CD14-positive monocyte (primary cell): ENCODE data around the gene KDM4C. TPM values are rescaled to one million over a fixed set of nuclear protein-coding genes. Genes with fewer than 3 reads are reported as not detected.
A peak's percentile ranks its signal among the peaks of the same experiment; 100 is the strongest.

ENCODE experiments used
- DNase-seq, 3 donors: peaks; one replicate each; pipeline ENCODE4 v3.0.0-alpha.2; 2011 to 2022
- H2AFZ ChIP-seq: 2 replicates; pipeline ENCODE4 v1.6.0; 2012; ENCODE audit warnings: mild to moderate bottlenecking, low read depth, low read length, inconsistent platforms; ENCODE audit not compliant: insufficient read depth, poor library complexity, severe bottlenecking
- H3K27ac ChIP-seq, 2 donors: 1 replicate in 1 of 2; 2 replicates in 1 of 2; pipeline ENCODE4 v1.5.1; 2012 to 2013; ENCODE audit warnings: low read length in 2 of 2, control low read depth in 1 of 2, inconsistent platforms in 1 of 2, low read depth in 1 of 2, mild to moderate bottlenecking in 1 of 2
- H3K27me3 ChIP-seq, 2 donors: one replicate each; pipeline versions ENCODE4 v1.6.0 to v1.6.1; 2011 to 2013; ENCODE audit warnings: low read length in 2 of 2; ENCODE audit not compliant: control insufficient read depth in 2 of 2, insufficient read depth in 2 of 2
- H3K36me3 ChIP-seq, 2 donors: replicated peaks in 1 of 2; 1 replicate in 1 of 2; 2 replicates in 1 of 2; pipeline versions ENCODE4 v1.5.1 to v1.6.1; 2012 to 2013; ENCODE audit warnings: low read length in 2 of 2, control low read depth in 1 of 2, inconsistent platforms in 1 of 2, mild to moderate bottlenecking in 1 of 2; ENCODE audit not compliant: insufficient read depth in 2 of 2, control insufficient read depth in 1 of 2
- H3K4me1 ChIP-seq, 2 donors: 1 replicate in 1 of 2; 2 replicates in 1 of 2; pipeline versions ENCODE4 v1.5.1 to v1.6.1; 2012 to 2013; ENCODE audit warnings: low read length in 2 of 2, control low read depth in 1 of 2, inconsistent platforms in 1 of 2, mild to moderate bottlenecking in 1 of 2, moderate library complexity in 1 of 2; ENCODE audit not compliant: insufficient read depth in 2 of 2, control insufficient read depth in 1 of 2
- H3K4me2 ChIP-seq: replicated peaks from 2 replicates; pipeline ENCODE3; 2012; ENCODE audit warnings: low read length, moderate library complexity, mild to moderate bottlenecking; ENCODE audit not compliant: poor library complexity, severe bottlenecking; ENCODE audit errors: extremely low read depth
- H3K4me3 ChIP-seq, 3 experiments: fragments of 200-600 bp in 1 of 3; sonication (generic) in 1 of 3; replicated peaks in 1 of 3; 1 replicate in 2 of 3; 2 replicates in 1 of 3; pipeline ENCODE4 v1.5.1; 2011 to 2013; ENCODE audit warnings: low read length in 3 of 3, mild to moderate bottlenecking in 3 of 3, control low read depth in 2 of 3, low read depth in 2 of 3, inconsistent platforms in 1 of 3, moderate library complexity in 1 of 3
- H3K79me2 ChIP-seq: 2 replicates; pipeline ENCODE4 v1.6.0; 2012; ENCODE audit warnings: mild to moderate bottlenecking, control low read depth, inconsistent platforms, low read length, moderate library complexity; ENCODE audit not compliant: insufficient read depth
- H3K9ac ChIP-seq: 2 replicates; pipeline ENCODE4 v1.6.0; 2017; ENCODE audit warnings: low read length, mild to moderate bottlenecking; ENCODE audit not compliant: insufficient read depth, poor library complexity, severe bottlenecking
- H3K9me3 ChIP-seq, 2 donors: replicated peaks in 1 of 2; 1 replicate in 1 of 2; 2 replicates in 1 of 2; pipeline versions ENCODE4 v1.5.1 to v1.6.1; 2012 to 2013; ENCODE audit warnings: low read length in 2 of 2, control low read depth in 1 of 2; ENCODE audit not compliant: control insufficient read depth in 1 of 2, insufficient read depth in 1 of 2
- H4K20me1 ChIP-seq: 2 replicates; pipeline ENCODE4 v1.6.0; 2012; ENCODE audit warnings: mild to moderate bottlenecking, low read length, control low read depth, moderate library complexity; ENCODE audit not compliant: insufficient read depth
- H3K27ac Mint-ChIP-seq, 7 donors: one replicate each; pipeline ENCODE4 v1.8.0; 2020; ENCODE audit warnings: mild to moderate bottlenecking in 7 of 7, mixed read lengths in 7 of 7, moderate library complexity in 6 of 7, inconsistent platforms in 2 of 7
- H3K27me3 Mint-ChIP-seq, 3 donors: one replicate each; pipeline ENCODE4 v1.8.0; 2021 to 2022; ENCODE audit warnings: low read depth in 3 of 3, mild to moderate bottlenecking in 3 of 3, mixed read lengths in 3 of 3, moderate library complexity in 3 of 3, inconsistent platforms in 1 of 3
- H3K36me3 Mint-ChIP-seq, 2 donors: one replicate each; pipeline ENCODE4 v1.8.0; 2020; ENCODE audit warnings: mixed read lengths in 2 of 2, inconsistent platforms in 1 of 2, mild to moderate bottlenecking in 1 of 2
- H3K4me1 Mint-ChIP-seq: one replicate; pipeline ENCODE4 v1.8.0; 2020; ENCODE audit warnings: mild to moderate bottlenecking, mixed read lengths
- H3K4me3 Mint-ChIP-seq, 2 donors: one replicate each; pipeline ENCODE4 v1.8.0; 2020; ENCODE audit warnings: mild to moderate bottlenecking in 2 of 2, mixed read lengths in 2 of 2, moderate library complexity in 1 of 2
- H3K9me3 Mint-ChIP-seq, 7 donors: one replicate each; pipeline ENCODE4 v1.8.0; 2020 to 2022; ENCODE audit warnings: mixed read lengths in 7 of 7, mild to moderate bottlenecking in 6 of 7, moderate library complexity in 6 of 7, inconsistent platforms in 2 of 7
- CTCF ChIP-seq: fragments of 200-600 bp; IDR thresholded peaks from one replicate; pipeline ENCODE4 v1.8.0; 2022; ENCODE audit warnings: antibody characterized with exemption, mild to moderate bottlenecking
- WGBS: methylation state at CpG from one replicate; pipeline ENCODE4 v1.1.5; 2013; ENCODE audit warnings: missing lambda C conversion rate; ENCODE audit not compliant: insufficient coverage; 5-methylcytosine and 5-hydroxymethylcytosine counted together
- intact Hi-C, 2 donors: fragments of 100-400 bp; cut with micrococcal nuclease; formaldehyde crosslinking; loops; one replicate each; pipeline versions ENCODE4 v1.15.0 to v1.15.1; 2023
- polyA plus RNA-seq, 3 donors: library from polyadenylated mRNA; depleted of rRNA in 1 of 3; unstranded in 2 of 3; stranded (reverse) in 1 of 3; fragments of 300-500 nt in 2 of 3; fragments of >200 nt in 1 of 3; fragmentation: Illumina TruSeq in 2 of 3; gene quantifications; 1 replicate in 2 of 3; 2 replicates in 1 of 3; pipeline ENCODE4 v1.2.3, GENCODE V29; 2012 to 2021

Gene KDM4C
- polyA plus RNA-seq, 3 donors = 15.2 to 36.2 (median 17.1) TPM

DNA sequence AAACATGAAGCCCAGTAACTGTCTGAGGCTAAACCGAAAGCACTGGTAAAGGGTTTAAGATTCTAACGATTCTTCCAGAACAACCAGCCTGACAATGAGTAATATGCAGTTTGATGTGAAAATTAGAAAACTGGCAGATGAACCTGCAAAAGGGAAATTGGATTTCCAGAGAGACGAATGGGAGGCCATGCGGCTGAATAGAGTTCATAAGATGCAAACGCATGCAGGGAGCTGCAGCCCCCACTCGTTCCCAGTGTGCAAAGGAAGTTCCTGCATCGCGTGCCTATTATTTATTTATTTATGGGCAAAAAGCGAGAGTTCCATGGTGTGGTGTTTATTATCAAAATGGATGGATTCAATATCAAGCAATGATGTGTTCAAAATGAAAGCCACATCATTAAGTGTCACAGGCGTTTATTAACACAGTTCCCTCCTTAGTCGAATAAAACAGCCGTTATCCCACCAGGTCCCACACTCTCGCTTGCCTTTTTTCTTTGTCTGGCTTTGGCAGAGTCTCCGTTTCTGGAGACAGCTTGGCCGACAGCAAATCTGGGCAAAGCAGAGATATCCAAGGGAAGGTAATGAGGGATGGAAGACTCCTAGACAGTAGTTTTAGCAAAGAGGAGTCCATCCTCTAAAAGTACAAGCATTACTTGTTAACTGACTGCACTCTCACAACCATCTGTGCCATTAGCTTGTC lies 451.4 kb downstream of the KDM4C start:
- no peaks in the 10 kb centered on the region for H3K4me1 Mint-ChIP-seq
- H3K9ac ChIP-seq = no peak overlapping the region
- no peaks in the 10 kb centered on the region for H3K9me3 ChIP-seq
- peaks cover 22 to 58% (median 47%) of the 10 kb centered on the region in 3 donors for H3K27me3 Mint-ChIP-seq
- H3K36me3 ChIP-seq = no peaks in the 10 kb centered on the region
- H3K27ac ChIP-seq = no peak overlapping the region
- no peaks in the 10 kb centered on the region for H3K4me1 ChIP-seq
- no peak overlapping the region for H2AFZ ChIP-seq
- intact Hi-C loops = no loop called here
- peak overlapping the region in 1 of 2 donors; percentile 68 for H3K4me3 Mint-ChIP-seq
- H3K4me2 ChIP-seq = no peak overlapping the region
- peaks cover 0 to 4% (median 0%) of the 10 kb centered on the region in 7 donors for H3K9me3 Mint-ChIP-seq
- H3K79me2 ChIP-seq = no peaks in the 10 kb centered on the region
- no peak for TF ChIP-seq CTCF
- no peaks in the 10 kb centered on the region for H4K20me1 ChIP-seq
- H3K36me3 Mint-ChIP-seq = no peaks in the 10 kb centered on the region
- H3K4me3 ChIP-seq = no peak overlapping the region
- no peak overlapping the region for H3K27ac Mint-ChIP-seq
- peaks cover 49 to 59% of the 10 kb centered on the region in 2 donors for H3K27me3 ChIP-seq
- no peak for DNase-seq
- 94% methylated on average over 5 of the region's 15 CpGs for WGBS

DNA sequence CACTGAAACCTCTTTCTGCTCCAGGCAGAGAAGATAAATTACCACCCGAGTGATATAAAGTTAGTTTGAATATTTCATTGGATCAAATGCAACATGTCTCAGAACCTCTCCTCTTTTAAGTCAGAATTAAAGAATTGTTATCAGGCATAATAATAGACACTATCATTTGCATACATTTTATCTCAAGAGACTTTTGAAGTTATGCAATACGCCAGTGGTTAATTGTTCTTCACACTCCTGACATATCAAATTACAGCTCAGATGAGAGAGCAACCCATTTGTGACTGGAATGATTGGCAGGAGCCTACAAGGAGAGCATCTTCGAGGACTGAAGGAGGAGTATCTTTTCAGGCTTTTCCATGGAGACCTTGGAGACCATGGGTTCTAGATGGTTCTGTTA lies 452.2 kb downstream of the KDM4C start:
- Mint-ChIP-seq H3K9me3 (peaks cover 0 to 4% (median 0%) of the 10 kb centered on the region in 7 donors), H3K4me3 (peak overlapping the region in 1 of 2 donors; percentile 68), H3K27ac (no peak overlapping the region)

More for the DNA sequence above, 452.2 kb downstream of the KDM4C start:
- intact Hi-C loops = no loop called here
- H3K9ac ChIP-seq = no peak overlapping the region
- no peak overlapping the region for H3K4me2 ChIP-seq
- no peak overlapping the region for H2AFZ ChIP-seq
- no peaks in the 10 kb centered on the region for H3K79me2 ChIP-seq
- H3K27me3 ChIP-seq = peaks cover 56 to 67% of the 10 kb centered on the region in 2 donors
- H3K4me3 ChIP-seq = no peak overlapping the region
- no peaks in the 10 kb centered on the region for H3K36me3 Mint-ChIP-seq
- DNase-seq = no peak
- no peak overlapping the region for H3K27ac ChIP-seq
- no peak for TF ChIP-seq CTCF
- H3K4me1 ChIP-seq = no peaks in the 10 kb centered on the region
- no peaks in the 10 kb centered on the region for H3K4me1 Mint-ChIP-seq
- H4K20me1 ChIP-seq = no peaks in the 10 kb centered on the region
- no peaks in the 10 kb centered on the region for H3K36me3 ChIP-seq
- H3K27me3 Mint-ChIP-seq = peaks cover 27 to 63% (median 51%) of the 10 kb centered on the region in 3 donors
- 80% methylated on average over 1 of the region's 3 CpGs for WGBS
- no peaks in the 10 kb centered on the region for H3K9me3 ChIP-seq
